Activated T-cell treated with anti-CD3 and anti-CD28 coated beads, Interleukin-2, amount 50 U/mL, for 72 hours (primary cell): ENCODE data around the gene LRP1B. TPM values are rescaled to one million over a fixed set of nuclear protein-coding genes. Genes with fewer than 3 reads are reported as not detected.

Experiments used
- ATAC-seq, 2 donors: fragments of 150-1000 bp; cut with Tn5 transposase; replicated peaks in 1 of 2; 2 replicates each; pipeline ENCODE4 v1.10.0; 2021; ENCODE audit warnings: moderate library complexity in 2 of 2, mild to moderate bottlenecking in 1 of 2
- DNase-seq, 2 donors: peaks; one replicate each; pipeline ENCODE4 v3.0.0; 2021 to 2022; ENCODE audit warnings: mixed read lengths in 1 of 2
- H3K27ac Mint-ChIP-seq: one replicate; pipeline ENCODE4 v1.8.0; 2022; ENCODE audit warnings: mild to moderate bottlenecking, moderate library complexity, mixed read lengths
- H3K27me3 Mint-ChIP-seq: one replicate; pipeline ENCODE4 v1.8.0; 2022; ENCODE audit warnings: low read depth, mixed read lengths
- H3K36me3 Mint-ChIP-seq, 2 donors: one replicate each; pipeline ENCODE4 v1.8.0; 2022; ENCODE audit warnings: mixed read lengths in 2 of 2, mild to moderate bottlenecking in 1 of 2; ENCODE audit not compliant: insufficient read depth in 2 of 2
- H3K4me1 Mint-ChIP-seq: one replicate; pipeline ENCODE4 v1.8.0; 2022; ENCODE audit warnings: low read depth, mixed read lengths
- H3K4me3 Mint-ChIP-seq, 2 donors: one replicate each; pipeline ENCODE4 v1.8.0; 2022; ENCODE audit warnings: mild to moderate bottlenecking in 2 of 2, mixed read lengths in 2 of 2, moderate library complexity in 2 of 2
- H3K9me3 Mint-ChIP-seq, 2 donors: one replicate each; pipeline ENCODE4 v1.8.0; 2022; ENCODE audit warnings: mixed read lengths in 2 of 2
- total RNA-seq, 2 donors: library from RNA; stranded (reverse); gene quantifications; one replicate each; pipeline ENCODE4 v1.2.3, GENCODE V29; 2022

LRP1B gene
- total RNA-seq, 2 donors from 2014 or later, result not detected

DNA sequence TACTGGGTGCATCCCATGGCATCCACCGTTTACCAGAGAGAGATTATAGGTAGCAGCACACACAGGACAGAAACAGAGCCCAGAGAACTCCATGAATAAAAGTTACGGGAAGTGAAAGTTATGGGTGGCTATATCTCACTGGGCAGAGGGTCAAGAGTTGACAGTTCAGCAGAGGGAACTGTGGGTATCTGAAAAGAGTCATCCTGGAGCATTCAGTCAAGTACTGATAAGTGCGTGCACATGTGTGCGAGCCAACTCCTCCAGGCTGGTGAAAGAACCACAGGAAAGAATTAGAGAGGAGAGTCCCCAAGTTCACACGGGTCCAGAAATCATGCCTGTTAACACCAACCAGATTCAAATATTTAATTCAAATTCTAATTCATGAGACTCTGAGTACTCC, 1588.2 kb downstream of the LRP1B start:
- Mint-ChIP-seq H3K27me3 (no peaks in the 10 kb centered on the region), H3K9me3 (peaks cover 7 to 16% of the 10 kb centered on the region in 2 donors), H3K27ac (no peak overlapping the region), H3K4me3 (no peak overlapping the region), H3K36me3 (peaks cover 0 to 1% of the 10 kb centered on the region in 2 donors), H3K4me1 (no peaks in the 10 kb centered on the region)
- no peak for ATAC-seq
- DNase-seq, result no peak

- Mint-ChIP-seq H3K27me3 (no peaks in the 10 kb centered on the region), H3K36me3 (no peaks in the 10 kb centered on the region), H3K4me1 (no peaks in the 10 kb centered on the region), H3K4me3 (no peak overlapping the region), H3K27ac (no peak overlapping the region), H3K9me3 (peaks cover 2 to 8% of the 10 kb centered on the region in 2 donors)
- no peak for DNase-seq
- ATAC-seq, result no peak
Measured at GRCh38 chr2:140539242-140539875, 1591.5 kb downstream of the LRP1B start.

GRCh38 chr2:140529706-140530105, 1601.1 kb downstream of the LRP1B start:
- no peak overlapping the region for H3K4me3 Mint-ChIP-seq
- no peaks in the 10 kb centered on the region for H3K36me3 Mint-ChIP-seq
- no peak for ATAC-seq
- H3K4me1 Mint-ChIP-seq, result no peaks in the 10 kb centered on the region
- DNase-seq, result no peak
- H3K27me3 Mint-ChIP-seq, result no peaks in the 10 kb centered on the region
- no peak overlapping the region for H3K27ac Mint-ChIP-seq
- peaks cover 9 to 10% of the 10 kb centered on the region in 2 donors for H3K9me3 Mint-ChIP-seq

DNA sequence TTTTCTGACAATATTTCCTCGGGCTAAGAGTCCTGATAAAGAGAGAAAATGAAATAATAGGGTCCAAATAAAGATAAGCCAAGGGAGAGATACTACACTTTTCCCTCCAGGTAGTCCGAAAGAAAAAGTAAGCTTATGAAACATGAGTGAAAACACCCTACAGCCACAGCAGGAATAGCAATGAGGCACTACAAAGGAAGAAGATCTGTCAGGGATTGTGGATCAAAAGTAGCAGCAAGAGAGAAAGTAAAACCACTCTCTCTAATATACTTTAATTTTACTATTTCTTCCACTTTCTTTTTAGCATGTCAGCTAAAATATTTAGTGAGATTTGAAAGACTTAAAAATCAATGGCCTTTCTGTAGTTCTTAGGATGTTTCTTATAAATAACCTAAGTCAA, 1601.8 kb downstream of the LRP1B start:
- Mint-ChIP-seq H3K4me1 (no peaks in the 10 kb centered on the region), H3K27ac (no peak overlapping the region), H3K27me3 (no peaks in the 10 kb centered on the region), H3K4me3 (no peak overlapping the region), H3K36me3 (no peaks in the 10 kb centered on the region), H3K9me3 (peaks cover 9 to 10% of the 10 kb centered on the region in 2 donors)
- DNase-seq, result no peak
- no peak for ATAC-seq

DNA sequence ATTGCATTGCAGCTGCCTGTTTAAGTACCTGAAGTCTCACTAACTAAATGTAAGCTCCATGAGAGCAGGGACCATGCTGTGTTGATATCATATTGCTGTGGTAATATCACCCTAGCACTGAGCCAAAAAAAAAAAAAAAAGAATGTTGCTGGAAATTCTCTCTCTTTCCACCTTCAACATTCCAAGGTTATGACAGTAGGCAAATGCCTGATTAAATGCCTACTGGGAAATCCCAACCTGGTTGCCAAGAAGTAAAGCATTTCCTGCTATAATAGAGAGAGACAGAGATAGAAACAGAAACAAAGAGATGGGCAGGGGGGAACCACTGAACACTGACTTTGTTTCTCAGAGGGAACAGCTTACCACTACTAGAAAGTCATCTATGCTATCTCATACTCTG, 1604.2 kb downstream of the LRP1B start:
- H3K27ac Mint-ChIP-seq, result no peak overlapping the region
- ATAC-seq, result no peak

DNA sequence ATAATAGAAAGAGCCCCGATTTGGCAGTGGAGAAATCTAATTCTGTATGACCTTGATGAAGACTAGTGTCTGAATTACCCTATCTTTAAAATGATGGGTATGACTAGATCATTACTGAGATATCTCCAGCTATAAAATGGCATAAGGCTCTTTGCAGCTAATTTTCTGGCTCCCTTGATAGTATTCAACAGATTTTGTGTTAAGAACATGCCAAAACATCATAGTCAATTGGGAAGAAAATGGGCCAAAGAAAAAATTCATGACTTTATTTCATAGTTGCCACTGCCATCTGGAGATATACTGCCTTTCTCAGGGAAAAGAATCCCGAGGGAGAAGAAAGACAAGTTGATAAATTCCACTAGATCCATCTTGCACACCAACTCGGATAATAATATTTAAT, 1618.7 kb downstream of the LRP1B start:
- ATAC-seq, result no peak
- H3K9me3 Mint-ChIP-seq, result peaks cover 2 to 7% of the 10 kb centered on the region in 2 donors
- no peak for DNase-seq
- H3K27me3 Mint-ChIP-seq, result no peaks in the 10 kb centered on the region
- H3K4me3 Mint-ChIP-seq, result no peak overlapping the region
- no peak overlapping the region for H3K27ac Mint-ChIP-seq
- no peaks in the 10 kb centered on the region for H3K4me1 Mint-ChIP-seq
- no peaks in the 10 kb centered on the region for H3K36me3 Mint-ChIP-seq

More for the DNA sequence above, 1604.2 kb downstream of the LRP1B start:
- Mint-ChIP-seq H3K4me1 (no peaks in the 10 kb centered on the region), H3K4me3 (no peak overlapping the region), H3K36me3 (peaks cover 0 to 2% of the 10 kb centered on the region in 2 donors), H3K27me3 (no peaks in the 10 kb centered on the region), H3K9me3 (peaks cover 6 to 9% of the 10 kb centered on the region in 2 donors)
- no peak for DNase-seq

DNA sequence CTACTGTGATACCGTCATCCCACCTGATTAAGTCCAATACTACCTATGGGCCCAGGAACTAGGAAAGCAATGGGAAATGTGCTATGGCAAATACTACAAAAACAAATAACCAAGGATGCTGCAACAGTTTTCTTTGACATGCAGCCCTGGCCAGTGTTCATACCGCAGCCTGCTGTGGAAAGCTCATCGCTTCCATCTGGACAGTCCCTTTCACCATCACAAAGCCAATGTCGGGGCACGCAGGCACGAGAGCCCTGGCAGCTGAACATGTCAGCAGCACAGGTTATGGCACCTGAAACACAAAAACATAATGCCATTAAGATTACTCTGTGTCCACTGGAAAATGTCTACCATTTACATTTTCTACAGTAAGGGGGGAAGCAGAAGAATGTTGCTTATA, 1621.1 kb downstream of the LRP1B start:
- H3K4me1 Mint-ChIP-seq, result no peaks in the 10 kb centered on the region

GRCh38 chr2:140508756-140509155, 1622.1 kb downstream of the LRP1B start:
- DNase-seq (no peak), ATAC-seq (no peak)
- H3K36me3 Mint-ChIP-seq, result no peaks in the 10 kb centered on the region
- H3K4me1 Mint-ChIP-seq, result no peaks in the 10 kb centered on the region
- no peak overlapping the region for H3K4me3 Mint-ChIP-seq
- no peak overlapping the region for H3K27ac Mint-ChIP-seq
- no peaks in the 10 kb centered on the region for H3K27me3 Mint-ChIP-seq
- peaks cover 0 to 7% of the 10 kb centered on the region in 2 donors for H3K9me3 Mint-ChIP-seq

More for the DNA sequence above, 1621.1 kb downstream of the LRP1B start:
- ATAC-seq (no peak), DNase-seq (no peak)
- Mint-ChIP-seq H3K9me3 (peaks cover 0 to 7% of the 10 kb centered on the region in 2 donors), H3K27me3 (no peaks in the 10 kb centered on the region), H3K27ac (no peak overlapping the region), H3K4me3 (no peak overlapping the region), H3K36me3 (no peaks in the 10 kb centered on the region)

DNA sequence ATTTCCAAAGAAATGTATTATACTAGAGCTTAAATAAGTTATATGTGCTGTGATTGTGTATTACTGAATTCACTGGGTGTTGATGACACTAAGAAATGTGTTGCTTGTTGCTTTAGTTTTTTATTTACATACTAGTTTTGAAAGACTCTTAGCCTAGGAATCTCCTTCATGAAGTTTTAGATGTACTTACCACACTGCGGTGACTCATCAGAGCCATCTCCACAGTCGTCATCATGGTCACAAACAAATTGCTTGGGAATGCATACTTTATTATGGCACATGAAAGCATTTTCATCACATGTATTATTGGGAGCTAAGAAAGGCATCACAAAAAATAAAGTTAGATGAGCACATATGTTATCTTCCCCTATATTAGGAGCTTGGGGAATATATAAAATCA, 1624.2 kb downstream of the LRP1B start:
- H3K4me3 Mint-ChIP-seq, result no peak overlapping the region
- no peaks in the 10 kb centered on the region for H3K27me3 Mint-ChIP-seq
- H3K27ac Mint-ChIP-seq, result no peak overlapping the region
- ATAC-seq (no peak), DNase-seq (no peak)
- H3K9me3 Mint-ChIP-seq, result peaks cover 0 to 5% of the 10 kb centered on the region in 2 donors
- no peaks in the 10 kb centered on the region for H3K36me3 Mint-ChIP-seq
- no peaks in the 10 kb centered on the region for H3K4me1 Mint-ChIP-seq

- H3K36me3 Mint-ChIP-seq, result no peaks in the 10 kb centered on the region
- no peak overlapping the region for H3K4me3 Mint-ChIP-seq
- no peak overlapping the region for H3K27ac Mint-ChIP-seq
- H3K4me1 Mint-ChIP-seq, result no peaks in the 10 kb centered on the region
- ATAC-seq (no peak), DNase-seq (no peak)
- peaks cover 0 to 4% of the 10 kb centered on the region in 2 donors for H3K9me3 Mint-ChIP-seq
- H3K27me3 Mint-ChIP-seq, result no peaks in the 10 kb centered on the region
Measured at GRCh38 chr2:140504601-140505000, 1626.2 kb downstream of the LRP1B start.

DNA sequence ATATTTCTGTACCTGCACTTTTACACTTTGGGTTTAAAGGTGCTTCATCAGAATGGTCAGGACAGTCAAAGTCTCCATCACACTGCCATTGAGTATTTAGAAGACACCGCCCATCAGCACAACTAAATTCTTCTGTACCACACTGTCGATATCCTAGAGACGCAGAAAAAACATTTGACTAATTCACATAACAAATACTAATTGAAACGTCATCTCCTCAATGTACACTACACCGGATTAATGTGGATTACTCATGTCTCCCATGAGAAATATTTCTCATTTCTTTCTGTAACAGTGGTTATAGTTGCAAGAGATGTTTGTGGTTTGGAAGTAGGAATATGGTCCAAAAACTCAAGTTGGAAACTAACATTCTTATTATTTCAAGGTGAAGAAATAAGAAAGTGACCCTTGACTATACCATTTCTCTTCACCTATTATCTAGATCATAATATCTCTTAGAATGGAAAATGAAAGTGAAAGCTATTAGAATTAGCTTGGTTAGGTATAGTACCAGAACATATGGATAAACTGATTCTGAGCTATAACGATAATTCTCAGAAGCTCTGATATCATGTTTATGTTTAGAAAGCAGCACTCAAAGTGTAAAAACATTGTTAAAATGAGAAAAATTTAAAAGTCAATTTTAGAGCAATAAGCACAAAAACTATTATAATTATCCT, 1627.7 kb downstream of the LRP1B start:
- DNase-seq (no peak), ATAC-seq (no peak)
- peaks cover 0 to 3% of the 10 kb centered on the region in 2 donors for H3K9me3 Mint-ChIP-seq
- H3K27me3 Mint-ChIP-seq, result no peaks in the 10 kb centered on the region
- no peak overlapping the region for H3K27ac Mint-ChIP-seq
- no peaks in the 10 kb centered on the region for H3K4me1 Mint-ChIP-seq
- H3K4me3 Mint-ChIP-seq, result no peak overlapping the region
- H3K36me3 Mint-ChIP-seq, result no peaks in the 10 kb centered on the region

DNA sequence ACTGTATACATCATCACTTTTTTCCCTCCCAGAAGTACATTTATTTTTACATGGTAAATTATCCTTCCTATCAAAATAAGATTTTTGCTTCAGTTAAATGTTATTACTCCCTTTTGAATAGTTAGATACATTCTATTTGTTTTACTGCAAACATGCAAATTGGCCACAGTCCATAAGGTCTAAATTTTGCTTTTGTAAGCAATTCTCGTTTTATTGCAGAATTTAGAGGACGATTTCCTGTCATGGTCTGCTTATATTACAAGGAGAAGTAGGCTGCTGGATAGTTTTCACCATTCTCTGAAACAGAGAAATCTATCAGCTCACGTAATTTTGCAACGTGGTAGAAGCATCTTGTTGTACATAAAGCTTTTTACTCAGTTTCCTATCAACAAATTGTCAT, 1632.5 kb downstream of the LRP1B start:
- Mint-ChIP-seq H3K4me1 (no peaks in the 10 kb centered on the region), H3K4me3 (no peak overlapping the region), H3K27ac (no peak overlapping the region), H3K36me3 (no peaks in the 10 kb centered on the region), H3K9me3 (peaks cover 0 to 3% of the 10 kb centered on the region in 2 donors), H3K27me3 (no peaks in the 10 kb centered on the region)
- no peak for ATAC-seq
- DNase-seq, result no peak

DNA sequence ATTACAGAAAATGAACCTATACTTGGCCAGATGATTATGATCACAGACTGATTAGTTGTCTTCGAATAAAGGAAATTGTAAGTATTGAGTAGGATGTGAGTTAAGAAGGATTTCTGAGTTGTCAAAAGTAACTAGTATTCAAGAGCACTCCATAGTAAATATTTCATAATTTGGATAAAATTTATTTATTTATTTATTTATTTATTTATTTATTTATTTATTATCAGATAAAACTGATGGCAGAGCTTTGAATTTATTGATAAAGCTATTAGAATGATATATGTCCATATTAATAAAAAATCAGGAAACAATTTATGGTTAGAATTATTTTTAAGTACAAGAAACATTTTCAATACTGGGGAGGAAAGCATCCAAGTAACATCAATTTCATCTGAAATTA, 1634.1 kb downstream of the LRP1B start:
- H3K9me3 Mint-ChIP-seq, result peaks cover 0 to 3% of the 10 kb centered on the region in 2 donors
- no peaks in the 10 kb centered on the region for H3K4me1 Mint-ChIP-seq
- no peaks in the 10 kb centered on the region for H3K27me3 Mint-ChIP-seq
- no peak overlapping the region for H3K27ac Mint-ChIP-seq
- H3K36me3 Mint-ChIP-seq, result no peaks in the 10 kb centered on the region
- DNase-seq, result no peak
- ATAC-seq, result no peak
- no peak overlapping the region for H3K4me3 Mint-ChIP-seq

DNA sequence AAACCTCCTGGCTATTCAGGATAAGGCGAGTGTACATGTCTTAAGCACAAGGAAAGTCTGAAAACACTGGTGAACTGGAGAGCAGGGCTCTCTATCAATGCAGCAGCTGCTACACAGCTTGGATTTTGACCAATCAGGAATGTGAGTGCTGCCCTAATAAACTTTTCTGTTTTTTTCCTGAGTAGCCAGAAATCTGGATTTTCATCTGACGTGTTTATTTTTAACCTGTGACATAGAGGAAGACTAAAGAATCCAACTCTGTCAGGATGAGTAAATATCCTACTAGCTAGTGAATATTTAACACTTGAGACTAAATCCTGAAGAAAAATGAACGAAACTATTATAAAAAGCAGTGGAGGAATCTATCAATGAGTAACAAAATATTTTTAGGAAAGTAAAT, 1638.9 kb downstream of the LRP1B start:
- H3K27me3 Mint-ChIP-seq, result no peaks in the 10 kb centered on the region

More for the DNA sequence above, 1638.9 kb downstream of the LRP1B start:
- H3K9me3 Mint-ChIP-seq, result peaks cover 0 to 2% of the 10 kb centered on the region in 2 donors
- H3K27ac Mint-ChIP-seq, result no peak overlapping the region
- H3K4me1 Mint-ChIP-seq, result no peaks in the 10 kb centered on the region
- no peaks in the 10 kb centered on the region for H3K36me3 Mint-ChIP-seq
- DNase-seq, result no peak
- no peak overlapping the region for H3K4me3 Mint-ChIP-seq
- no peak for ATAC-seq
